ENCODE data around the gene B3GALT2. TPM values are rescaled to one million over a fixed set of nuclear protein-coding genes. Genes with fewer than 3 reads are reported as not detected.

The B3GALT2 gene
- total RNA-seq, 1 donor from 2014 or later = 64.6 TPM

GRCh38 chr1:193144999-193145398 lies 41.4 kb downstream of the B3GALT2 start:
- H3K9me3 Mint-ChIP-seq (ENCODE audit: unreplicated experiment) = no peaks in the 10 kb centered on the region
- no peaks in the 10 kb centered on the region for H3K27me3 Mint-ChIP-seq (ENCODE audit: unreplicated experiment)
- no peak for TF ChIP-seq CTCF (IDR thresholded peaks at IDR 0.05; ENCODE audit: partially characterized antibody, unreplicated experiment)
- H3K4me1 Mint-ChIP-seq (ENCODE audit: low read depth, unreplicated experiment) = no peaks in the 10 kb centered on the region
- H3K27ac Mint-ChIP-seq (ENCODE audit: unreplicated experiment) = no peak overlapping the region
- H3K36me3 Mint-ChIP-seq (ENCODE audit: unreplicated experiment) = peaks cover 5% of the 10 kb centered on the region
- no peak for DNase-seq
- no peak overlapping the region for H3K4me3 Mint-ChIP-seq (ENCODE audit: unreplicated experiment)

GRCh38 chr1:193144361-193144938 lies 42.0 kb downstream of the B3GALT2 start:
- no peak for TF ChIP-seq CTCF (IDR thresholded peaks at IDR 0.05; ENCODE audit: partially characterized antibody, unreplicated experiment)
- peaks cover 5% of the 10 kb centered on the region for H3K36me3 Mint-ChIP-seq (ENCODE audit: unreplicated experiment)

GRCh38 chr1:193143285-193143684 lies 43.1 kb downstream of the B3GALT2 start:
- Mint-ChIP-seq H3K27me3 (ENCODE audit: unreplicated experiment) (no peaks in the 10 kb centered on the region), H3K9me3 (ENCODE audit: unreplicated experiment) (no peaks in the 10 kb centered on the region), H3K36me3 (ENCODE audit: unreplicated experiment) (peaks cover 5% of the 10 kb centered on the region), H3K4me1 (ENCODE audit: low read depth, unreplicated experiment) (no peaks in the 10 kb centered on the region), H3K4me3 (ENCODE audit: unreplicated experiment) (no peak overlapping the region), H3K27ac (ENCODE audit: unreplicated experiment) (no peak overlapping the region)
- DNase-seq = no peak
- TF ChIP-seq CTCF (IDR thresholded peaks at IDR 0.05; ENCODE audit: partially characterized antibody, unreplicated experiment) = no peak

More at GRCh38 chr1:193144361-193144938, 42.0 kb downstream of the B3GALT2 start:
- H3K4me3 Mint-ChIP-seq (ENCODE audit: unreplicated experiment) = no peak overlapping the region
- H3K27ac Mint-ChIP-seq (ENCODE audit: unreplicated experiment) = no peak overlapping the region
- H3K27me3 Mint-ChIP-seq (ENCODE audit: unreplicated experiment) = no peaks in the 10 kb centered on the region
- H3K9me3 Mint-ChIP-seq (ENCODE audit: unreplicated experiment) = no peaks in the 10 kb centered on the region
- no peak for DNase-seq
- no peaks in the 10 kb centered on the region for H3K4me1 Mint-ChIP-seq (ENCODE audit: low read depth, unreplicated experiment)

- H3K36me3 Mint-ChIP-seq (ENCODE audit: unreplicated experiment) = peaks cover 5% of the 10 kb centered on the region
- H3K4me3 Mint-ChIP-seq (ENCODE audit: unreplicated experiment) = no peak overlapping the region
- no peak overlapping the region for H3K27ac Mint-ChIP-seq (ENCODE audit: unreplicated experiment)
Observed at GRCh38 chr1:193142409-193142808, 44.0 kb downstream of the B3GALT2 start.

More at GRCh38 chr1:193142409-193142808, 44.0 kb downstream of the B3GALT2 start:
- Mint-ChIP-seq H3K9me3 (ENCODE audit: unreplicated experiment) (no peaks in the 10 kb centered on the region), H3K4me1 (ENCODE audit: low read depth, unreplicated experiment) (peaks cover 3% of the 10 kb centered on the region), H3K27me3 (ENCODE audit: unreplicated experiment) (no peaks in the 10 kb centered on the region)
- TF ChIP-seq CTCF (IDR thresholded peaks at IDR 0.05; ENCODE audit: partially characterized antibody, unreplicated experiment) = no peak
- DNase-seq = no peak

All from glutamatergic neuron (in vitro differentiated cells).